Measurements from ENCODE around the gene CXCL5.

Gene CXCL5
- total RNA-seq, result 0.13 to 34.9 (median 1.9) reads per million in 18 experiments

- DNase-seq, result peak; percentile 21 to 49
Observed at GRCh38 chr4:73998040-73999011, at the start of gene CXCL5. Gene CXCL5 (minus strand): TSS chr4:73998677. CDS start chr4:73998581, 96 bp downstream.

GRCh38 chr4:74047152-74047551 is 48.7 kb upstream of the CXCL5 start:
- DNase-seq, result no peak

GRCh38 chr4:74045772-74046171 is 47.3 kb upstream of the CXCL5 start:
- DNase-seq, result no peak

GRCh38 chr4:74045247-74045646 is 46.8 kb upstream of the CXCL5 start:
- no peak for DNase-seq

GRCh38 chr4:74044677-74045076 is 46.2 kb upstream of the CXCL5 start:
- DNase-seq, result no peak

- DNase-seq, result no peak
Observed at GRCh38 chr4:74042681-74043080, 44.2 kb upstream of the CXCL5 start.

GRCh38 chr4:74041418-74041817 is 42.9 kb upstream of the CXCL5 start:
- no peak for DNase-seq

- DNase-seq, result peak in 1 of 2 donors; percentile 19
Observed at GRCh38 chr4:74039315-74039763, 40.9 kb upstream of the CXCL5 start.

GRCh38 chr4:74038425-74039314 is 40.2 kb upstream of the CXCL5 start, which contains the start of gene CXCL3:
Gene CXCL3 (minus strand): TSS chr4:74038689. CDS start chr4:74038611, 78 bp downstream.
- DNase-seq, result peak; percentile 46 to 68

GRCh38 chr4:74038086-74038424 is 39.6 kb upstream of the CXCL5 start:
- peak in 1 of 2 donors; percentile 17 for DNase-seq

- no peak for DNase-seq
Observed at GRCh38 chr4:74037076-74037955, 38.8 kb upstream of the CXCL5 start.

GRCh38 chr4:74033739-74034138 is 35.3 kb upstream of the CXCL5 start:
- DNase-seq, result peak in 1 of 2 donors; percentile 76

- DNase-seq, result no peak
Observed at GRCh38 chr4:74032064-74032463, 33.6 kb upstream of the CXCL5 start.

- DNase-seq, result peak in 1 of 2 donors; percentile 63
Observed at GRCh38 chr4:74031576-74031975, 33.1 kb upstream of the CXCL5 start.

GRCh38 chr4:74030285-74030684 is 31.8 kb upstream of the CXCL5 start:
- no peak for DNase-seq

- no peak for DNase-seq
Observed at GRCh38 chr4:74028504-74028903, 30.0 kb upstream of the CXCL5 start.

- no peak for DNase-seq
Observed at GRCh38 chr4:74023709-74024108, 25.2 kb upstream of the CXCL5 start.

- DNase-seq, result peak; percentile 74 to 84
Observed at GRCh38 chr4:74021601-74022000, 23.1 kb upstream of the CXCL5 start.

GRCh38 chr4:74018771-74019170 is 20.3 kb upstream of the CXCL5 start:
- DNase-seq, result peak; percentile 73 to 93

- DNase-seq, result peak in 1 of 2 donors; percentile 88
Observed at GRCh38 chr4:74018116-74018515, 19.6 kb upstream of the CXCL5 start.

GRCh38 chr4:74016068-74016467 is 17.6 kb upstream of the CXCL5 start:
- peak; percentile 37 to 54 for DNase-seq

Measured in inflammatory macrophage (primary cell).